Mononuclear cell (primary cell): Measurements from ENCODE around the gene RADIL. TPM values are rescaled to one million over a fixed set of nuclear protein-coding genes. Genes with fewer than 3 reads are reported as not detected.

Experiments used
- H3K27me3 ChIP-seq: 2 replicates; pipeline ENCODE4 v1.6.0; 2011; ENCODE audit warnings: low read length, control low read depth; ENCODE audit not compliant: insufficient read depth
- H3K4me1 ChIP-seq: 2 replicates; pipeline ENCODE4 v1.5.1; 2011; ENCODE audit warnings: mild to moderate bottlenecking, low read length, control low read depth; ENCODE audit not compliant: insufficient read depth
- H3K4me3 ChIP-seq: 2 replicates; pipeline ENCODE4 v1.5.1; 2011; ENCODE audit warnings: mild to moderate bottlenecking, low read length, moderate library complexity
- H3K9me3 ChIP-seq: 2 replicates; pipeline ENCODE4 v1.5.1; 2011; ENCODE audit warnings: low read depth, mild to moderate bottlenecking, control low read depth, low read length
- total RNA-seq: library from RNA; depleted of rRNA; stranded (reverse); fragments of >200 nt; gene quantifications from one replicate; pipeline ENCODE4 v1.2.3, GENCODE V29; 2012

Gene RADIL
- total RNA-seq, 1 donor = not detected

DNA sequence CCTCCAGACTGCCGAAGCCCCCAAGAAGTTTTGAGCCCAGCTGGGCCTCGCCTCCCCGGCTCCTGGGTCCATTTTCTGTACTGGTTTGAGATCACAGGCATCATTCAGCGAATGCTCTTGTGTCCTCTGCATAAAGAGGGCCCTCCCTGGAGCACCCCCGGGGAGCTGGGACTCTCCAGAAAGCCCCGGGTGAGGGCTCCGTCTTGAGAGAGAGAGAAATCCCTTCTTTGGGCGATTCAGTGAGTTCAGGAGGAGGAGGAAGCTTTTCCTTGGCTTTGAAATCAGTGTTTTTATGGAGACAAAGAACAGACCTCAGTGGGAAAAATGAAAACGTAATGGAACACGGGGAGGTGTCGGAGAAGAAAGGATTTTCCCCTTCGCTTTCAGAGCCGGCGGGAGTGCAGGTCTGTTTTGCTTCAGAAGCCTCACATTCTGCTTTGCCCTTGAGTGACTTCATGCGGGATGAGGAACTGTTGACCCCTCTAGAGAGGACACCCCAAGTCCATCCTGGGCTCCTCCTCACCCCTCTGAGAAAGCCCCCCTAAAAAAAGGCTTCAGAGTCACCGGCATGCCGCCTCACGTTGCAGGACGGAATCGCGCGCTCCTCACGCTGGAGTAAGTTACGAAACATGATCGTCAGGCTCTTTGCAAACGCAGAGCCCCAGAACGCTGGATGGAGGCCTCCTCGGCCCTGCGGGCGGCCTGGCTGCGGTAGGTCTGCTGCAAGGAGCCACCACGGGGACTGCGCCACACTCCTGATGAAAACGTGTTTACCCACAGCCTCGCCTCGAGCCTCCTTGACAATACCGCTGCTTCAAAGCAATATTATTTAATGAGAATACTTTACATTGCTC is 116.6 kb downstream of the RADIL start:
- H3K27me3 ChIP-seq = no peaks in the 10 kb centered on the region
- no peaks in the 10 kb centered on the region for H3K9me3 ChIP-seq
- H3K4me3 ChIP-seq = no peak overlapping the region
- H3K4me1 ChIP-seq = no peaks in the 10 kb centered on the region

DNA sequence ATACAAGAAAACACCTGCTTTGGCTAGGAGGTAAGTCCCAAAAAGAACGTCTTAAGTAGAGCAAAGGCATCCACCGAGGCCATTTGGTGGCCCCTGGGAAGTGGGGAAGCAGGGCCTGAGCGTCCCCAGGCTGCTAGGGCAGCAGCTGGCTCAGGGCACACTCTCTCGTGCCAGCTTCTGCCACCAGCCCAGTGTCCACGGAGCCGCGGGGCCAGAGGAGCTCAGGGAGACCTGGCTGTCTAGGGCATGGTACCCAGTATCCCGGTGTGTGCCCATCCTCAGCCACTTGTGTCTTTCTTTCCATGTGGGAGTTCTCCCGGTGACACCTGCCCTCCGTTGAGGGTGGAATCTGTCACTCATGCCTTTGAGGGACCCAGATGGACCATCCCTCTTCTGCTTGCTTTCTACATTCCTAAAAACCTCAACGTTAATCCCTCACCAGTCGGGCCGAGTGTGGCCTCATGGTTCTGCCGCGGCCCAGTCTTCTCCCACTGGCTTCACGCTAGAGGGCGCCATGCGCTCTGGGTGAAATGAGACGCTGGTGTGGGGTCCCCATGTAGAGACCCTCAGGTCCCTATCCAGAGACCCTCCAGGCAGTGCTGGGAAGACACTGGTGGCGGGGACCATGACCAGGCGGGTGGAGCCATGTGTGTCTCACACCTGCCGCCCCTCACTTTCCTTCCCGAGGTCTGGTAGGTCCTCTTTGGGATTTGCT is 117.6 kb downstream of the RADIL start:
- no peaks in the 10 kb centered on the region for H3K27me3 ChIP-seq
- H3K4me1 ChIP-seq = no peaks in the 10 kb centered on the region
- H3K9me3 ChIP-seq = no peaks in the 10 kb centered on the region
- no peak overlapping the region for H3K4me3 ChIP-seq

DNA sequence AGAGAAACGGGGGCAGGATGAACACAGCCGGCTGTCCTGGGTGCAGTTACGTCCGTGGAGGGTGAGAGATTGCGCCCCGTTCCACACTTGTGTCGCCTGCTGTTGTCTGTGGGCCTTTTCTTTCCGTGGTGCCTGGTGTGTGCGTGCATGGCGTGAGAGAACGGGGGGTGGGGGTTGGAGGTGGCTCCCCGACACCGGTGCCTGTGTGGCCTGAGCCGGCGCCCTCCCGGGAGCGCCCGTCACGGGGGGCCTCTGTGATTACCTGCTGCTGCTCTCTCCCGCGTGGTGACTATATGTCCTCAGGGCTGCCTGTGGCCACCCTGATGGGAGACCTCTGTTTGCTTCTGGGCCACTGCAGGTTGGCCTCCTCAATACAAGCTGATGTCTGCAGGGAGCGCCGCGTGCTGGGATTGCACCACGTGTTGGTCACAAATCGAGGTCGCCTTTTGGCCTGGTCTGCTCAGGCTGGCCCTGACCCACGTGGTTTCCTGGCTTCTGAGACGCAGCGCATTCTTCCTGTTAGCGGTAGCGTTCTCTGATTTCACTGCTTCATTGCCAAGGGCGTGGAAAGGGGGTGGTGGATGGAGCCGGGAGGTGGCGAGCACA is 119.0 kb downstream of the RADIL start:
- Histone ChIP-seq H3K4me3 (no peak overlapping the region), H3K4me1 (no peaks in the 10 kb centered on the region), H3K27me3 (no peaks in the 10 kb centered on the region), H3K9me3 (no peaks in the 10 kb centered on the region)

DNA sequence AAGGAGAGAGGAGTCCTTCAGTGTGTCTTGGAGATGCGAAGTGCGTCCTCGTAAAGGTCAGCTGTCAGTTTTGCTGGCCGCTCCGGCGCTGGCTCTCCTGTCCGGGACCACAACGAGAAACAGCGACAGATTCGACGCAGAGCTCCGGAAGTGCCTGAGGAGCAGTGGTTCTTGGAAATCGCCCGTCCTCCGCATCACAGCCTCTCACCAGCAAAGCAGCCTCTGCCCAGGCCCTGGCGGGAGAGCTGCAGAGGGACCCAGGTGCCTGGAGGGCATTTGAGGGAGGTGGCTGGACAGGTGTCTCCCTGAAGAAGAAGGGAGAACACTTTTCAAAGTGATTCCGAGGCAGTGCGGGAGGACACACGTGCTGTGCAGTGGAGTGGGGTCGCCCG is 119.7 kb downstream of the RADIL start:
- no peaks in the 10 kb centered on the region for H3K4me1 ChIP-seq
- no peaks in the 10 kb centered on the region for H3K9me3 ChIP-seq
- H3K27me3 ChIP-seq = no peaks in the 10 kb centered on the region
- H3K4me3 ChIP-seq = no peak overlapping the region

DNA sequence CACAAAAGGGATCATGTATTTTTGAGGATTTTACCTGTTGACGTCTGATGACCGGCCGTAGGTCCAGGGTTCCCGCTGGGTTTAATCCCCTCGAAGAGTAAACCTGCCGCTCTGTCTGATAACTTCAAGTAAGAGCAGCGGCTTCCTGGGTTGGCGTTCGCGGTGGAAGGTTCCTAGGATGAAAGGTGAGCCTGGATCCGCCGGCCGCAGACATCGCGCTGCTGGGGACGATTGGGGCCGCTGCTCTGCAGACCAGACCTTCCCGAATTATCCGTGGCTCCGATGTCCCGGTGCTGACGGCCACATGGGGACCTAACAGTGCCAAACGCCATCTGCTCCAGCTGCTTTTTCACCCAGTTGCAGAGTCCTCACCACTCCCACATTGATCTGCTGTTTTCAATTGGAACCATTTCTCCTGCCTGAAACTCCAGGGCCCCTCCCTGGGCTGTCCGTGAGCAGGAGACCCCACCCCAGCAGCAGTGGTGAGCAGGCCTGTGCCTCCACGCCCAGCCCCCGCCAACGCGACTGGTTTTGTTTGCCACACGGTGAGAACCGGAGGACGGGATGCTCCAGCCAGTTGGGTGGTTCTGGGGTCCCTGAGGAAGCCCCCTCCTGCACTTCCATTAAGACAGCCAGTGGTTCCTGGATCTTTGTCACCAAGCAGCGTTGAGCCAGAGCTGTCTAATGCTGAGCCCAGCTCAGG is 120.3 kb downstream of the RADIL start:
- H3K27me3 ChIP-seq = no peaks in the 10 kb centered on the region
- H3K4me1 ChIP-seq = no peaks in the 10 kb centered on the region
- H3K4me3 ChIP-seq = no peak overlapping the region
- H3K9me3 ChIP-seq = no peaks in the 10 kb centered on the region

DNA sequence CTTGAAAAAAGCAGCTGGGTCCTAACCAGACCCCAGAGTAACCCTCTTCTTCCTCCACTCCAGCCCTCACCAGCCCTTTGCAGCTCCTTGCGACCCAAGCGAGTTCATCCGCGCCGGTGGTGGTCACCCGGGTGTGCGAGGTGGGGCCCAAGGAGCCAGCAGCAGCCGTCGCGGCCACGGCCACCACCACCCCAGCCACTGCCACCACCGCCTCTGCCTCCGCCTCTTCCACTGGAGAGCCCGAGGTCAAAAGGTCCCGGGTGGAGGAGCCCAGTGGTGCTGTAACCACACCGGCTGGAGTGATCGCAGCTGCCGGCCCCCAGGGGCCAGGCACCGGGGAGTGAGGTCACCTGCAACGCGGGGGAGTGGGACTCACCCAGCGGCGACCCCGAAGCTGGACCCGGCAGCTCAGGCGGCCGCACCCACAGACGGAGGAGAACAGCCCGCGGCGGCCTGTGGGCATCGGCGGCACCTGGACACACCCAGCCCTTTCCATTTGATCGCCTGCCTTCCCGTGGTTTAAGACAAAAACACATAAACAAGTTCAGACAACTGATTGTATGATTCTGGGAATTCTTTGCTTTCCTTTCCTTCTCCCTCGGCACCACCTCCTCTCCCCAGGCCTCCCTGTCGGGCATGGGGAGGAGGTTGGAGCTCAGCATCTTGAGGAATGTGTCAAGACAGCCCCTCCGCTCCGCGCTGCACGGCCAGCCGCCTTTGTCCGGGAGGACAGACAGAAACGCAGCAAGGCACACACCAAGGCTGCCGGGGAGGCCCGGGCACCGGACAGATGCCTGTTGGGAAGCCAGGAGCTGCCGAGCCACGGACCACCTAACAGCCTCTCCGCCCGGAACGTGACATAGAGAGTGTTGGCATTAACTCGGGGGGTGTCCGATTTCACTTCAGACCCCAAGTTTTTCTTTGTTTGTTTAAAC is 121.1 kb downstream of the RADIL start:
- H3K4me3 ChIP-seq = no peak overlapping the region
- no peaks in the 10 kb centered on the region for H3K9me3 ChIP-seq
- H3K4me1 ChIP-seq = no peaks in the 10 kb centered on the region
- H3K27me3 ChIP-seq = no peaks in the 10 kb centered on the region

DNA sequence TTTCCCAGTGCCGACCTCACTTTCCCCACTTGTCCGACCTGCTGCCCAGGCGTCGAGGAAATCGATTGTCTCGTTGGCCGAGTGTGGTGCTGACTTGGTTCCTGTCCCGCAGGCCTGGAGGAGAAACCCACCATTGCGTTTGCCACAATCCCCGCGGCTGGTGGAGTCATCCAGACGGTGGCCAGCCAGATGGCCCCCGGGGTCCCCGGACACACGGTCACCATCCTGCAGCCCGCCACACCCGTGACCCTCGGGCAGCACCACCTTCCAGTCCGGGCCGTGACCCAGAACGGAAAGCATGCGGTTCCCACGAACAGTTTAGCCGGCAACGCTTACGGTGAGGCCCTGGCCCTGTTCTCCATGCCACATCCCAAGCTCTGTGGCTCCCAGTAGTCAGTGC is 122.6 kb downstream of the RADIL start:
- no peaks in the 10 kb centered on the region for H3K9me3 ChIP-seq
- no peak overlapping the region for H3K4me3 ChIP-seq
- H3K27me3 ChIP-seq = no peaks in the 10 kb centered on the region
- H3K4me1 ChIP-seq = no peaks in the 10 kb centered on the region

DNA sequence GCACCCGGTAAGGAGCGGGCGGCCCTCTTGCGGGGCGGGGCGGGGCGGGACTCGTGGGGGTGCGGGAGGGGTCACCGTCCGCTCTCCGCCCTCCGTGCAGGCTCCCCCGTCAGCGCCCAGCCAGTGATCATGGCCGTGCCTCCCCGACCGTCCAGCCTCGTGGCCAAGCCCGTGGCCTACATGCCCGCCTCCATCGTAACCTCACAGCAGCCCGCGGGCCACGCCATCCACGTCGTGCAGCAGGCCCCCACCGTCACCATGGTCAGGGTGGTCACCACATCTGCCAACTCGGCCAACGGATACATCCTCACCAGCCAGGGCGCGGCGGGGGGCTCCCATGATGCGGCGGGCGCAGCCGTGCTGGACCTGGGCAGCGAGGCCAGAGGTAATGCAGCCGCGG is 124.3 kb downstream of the RADIL start:
- Histone ChIP-seq H3K4me3 (no peak overlapping the region), H3K4me1 (no peaks in the 10 kb centered on the region), H3K9me3 (no peaks in the 10 kb centered on the region), H3K27me3 (no peaks in the 10 kb centered on the region)

DNA sequence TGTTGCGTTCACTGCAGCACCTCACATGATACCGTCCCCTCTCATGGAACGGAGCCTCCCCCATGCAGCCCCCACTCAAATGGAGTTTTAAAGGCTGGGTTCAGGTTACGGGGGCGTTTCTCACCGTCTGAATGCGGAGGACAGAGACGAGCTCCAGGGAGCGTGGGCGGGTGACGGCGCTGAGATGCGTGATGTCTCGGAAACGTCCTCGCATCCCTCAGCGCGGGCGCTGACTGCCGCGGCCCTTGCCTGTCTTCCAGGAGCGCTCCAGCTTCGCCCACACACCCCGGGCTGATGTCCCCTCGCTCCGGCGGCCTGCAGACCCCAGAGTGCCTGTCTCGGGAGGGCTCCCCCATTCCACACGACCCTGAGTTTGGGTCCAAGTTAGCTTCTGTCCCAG is 124.7 kb downstream of the RADIL start:
- no peaks in the 10 kb centered on the region for H3K9me3 ChIP-seq
- H3K4me1 ChIP-seq = peaks cover 4% of the 10 kb centered on the region
- no peaks in the 10 kb centered on the region for H3K27me3 ChIP-seq
- no peak overlapping the region for H3K4me3 ChIP-seq

DNA sequence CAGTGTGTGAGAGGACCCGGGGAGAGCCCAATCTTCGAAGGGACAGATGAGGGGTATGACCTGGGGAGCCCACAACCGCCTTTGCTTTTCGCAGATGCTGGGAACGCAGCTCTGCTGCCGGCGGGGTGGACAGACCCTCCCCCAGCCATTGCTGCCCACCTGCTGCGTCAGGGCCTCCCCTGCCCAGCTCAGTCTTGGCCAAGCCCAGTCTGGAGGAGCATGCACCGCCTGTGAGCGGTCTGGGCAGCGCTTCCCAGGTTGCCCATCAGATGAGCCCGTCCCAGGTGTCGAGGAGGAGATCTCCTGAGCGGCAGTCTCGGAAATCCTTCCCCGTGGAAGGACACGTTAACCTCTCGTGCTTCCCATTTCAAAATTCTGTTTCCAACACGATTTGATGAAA is 125.4 kb downstream of the RADIL start:
- H3K9me3 ChIP-seq = no peaks in the 10 kb centered on the region
- H3K4me1 ChIP-seq = peaks cover 10% of the 10 kb centered on the region
- no peaks in the 10 kb centered on the region for H3K27me3 ChIP-seq
- H3K4me3 ChIP-seq = no peak overlapping the region

DNA sequence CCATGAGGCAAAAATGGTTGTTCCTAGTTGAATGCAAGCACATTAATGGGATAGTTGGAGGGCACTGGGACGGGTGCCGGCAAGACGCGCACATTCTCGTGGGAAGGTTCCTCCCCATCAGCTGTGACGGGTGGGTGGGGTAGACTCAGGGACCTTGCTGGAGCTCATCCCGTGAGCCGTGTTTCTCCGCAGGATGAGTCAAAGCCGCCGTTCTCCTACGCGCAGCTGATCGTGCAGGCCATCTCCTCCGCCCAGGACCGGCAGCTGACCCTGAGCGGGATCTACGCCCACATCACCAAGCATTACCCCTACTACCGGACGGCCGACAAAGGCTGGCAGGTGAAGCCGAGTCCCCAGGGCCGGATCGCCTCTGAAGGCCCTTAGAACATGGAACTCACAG is 128.5 kb downstream of the RADIL start:
- no peaks in the 10 kb centered on the region for H3K27me3 ChIP-seq

DNA sequence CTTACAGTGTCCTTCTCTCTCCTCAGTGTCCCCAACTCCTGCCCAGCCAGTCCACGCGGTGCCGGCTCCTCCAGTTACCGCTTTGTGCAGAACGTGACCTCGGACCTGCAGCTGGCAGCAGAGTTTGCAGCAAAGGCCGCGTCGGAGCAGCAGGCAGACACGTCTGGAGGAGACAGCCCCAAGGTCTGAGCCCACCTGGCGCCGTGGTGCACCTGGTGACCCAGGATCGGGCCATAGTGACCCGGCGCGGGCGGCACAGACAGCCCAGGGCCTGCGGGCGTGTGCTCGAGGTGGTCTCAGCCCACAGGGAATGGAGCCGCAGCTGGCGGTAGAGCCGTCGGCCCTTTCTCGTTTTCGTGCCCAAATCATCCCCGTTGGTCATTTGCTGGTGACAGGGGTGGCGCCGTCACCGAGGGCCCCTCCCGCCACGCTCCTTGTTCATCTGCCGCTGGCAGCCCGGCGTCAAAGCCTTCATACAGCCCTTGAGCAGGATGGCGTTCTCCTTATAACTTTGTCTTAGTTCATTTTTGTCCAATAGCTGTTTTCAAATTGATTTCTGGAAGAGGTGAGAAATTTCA is 129.0 kb downstream of the RADIL start:
- H3K4me1 ChIP-seq = peaks cover 12% of the 10 kb centered on the region
- no peaks in the 10 kb centered on the region for H3K27me3 ChIP-seq
- H3K4me3 ChIP-seq = no peak overlapping the region
- no peaks in the 10 kb centered on the region for H3K9me3 ChIP-seq

More for the DNA sequence above, 128.5 kb downstream of the RADIL start:
- H3K4me1 ChIP-seq = peaks cover 12% of the 10 kb centered on the region
- H3K9me3 ChIP-seq = no peaks in the 10 kb centered on the region
- no peak overlapping the region for H3K4me3 ChIP-seq

DNA sequence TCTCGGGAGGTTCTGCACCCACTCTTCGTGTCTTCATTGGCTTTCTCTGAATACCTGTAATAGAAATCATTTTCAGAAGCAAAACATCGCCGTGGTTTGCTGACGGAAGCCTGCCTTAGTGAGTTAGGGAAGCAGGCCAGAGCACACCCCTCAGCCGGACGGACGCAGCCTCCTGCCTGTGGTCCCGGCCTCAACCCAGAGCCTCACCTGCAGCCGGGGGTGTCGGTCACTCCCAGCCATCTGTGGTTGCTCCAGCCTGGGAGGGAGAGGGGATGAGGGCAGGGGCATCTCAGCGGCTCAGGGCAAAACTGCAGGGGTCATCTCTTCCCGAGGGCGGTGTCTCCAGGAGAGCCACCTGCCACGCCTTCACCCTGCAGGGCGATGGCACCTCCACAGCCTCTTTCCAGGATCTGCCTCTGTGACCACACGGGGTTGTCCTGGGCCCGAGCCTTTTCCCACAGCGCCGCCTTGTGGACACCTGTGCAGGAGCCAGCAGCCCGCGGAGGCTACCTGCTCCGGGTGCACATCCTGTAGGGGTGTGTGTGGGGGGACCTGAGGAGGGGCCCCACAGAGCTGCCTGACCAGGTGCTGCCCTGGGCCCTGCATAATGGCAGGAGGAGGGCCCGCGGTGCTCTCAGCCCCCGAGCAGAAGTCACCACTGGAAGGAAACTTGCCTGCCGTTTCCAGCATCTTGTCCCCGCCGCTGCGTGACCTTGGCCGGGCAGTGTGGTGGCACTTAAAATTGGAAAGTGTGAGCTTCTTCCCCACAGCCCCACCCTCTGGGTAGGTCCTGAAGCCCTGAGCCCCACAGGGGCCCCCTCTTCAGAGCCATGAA is 129.7 kb downstream of the RADIL start:
- Histone ChIP-seq H3K4me1 (peaks cover 12% of the 10 kb centered on the region), H3K4me3 (no peak overlapping the region), H3K9me3 (no peaks in the 10 kb centered on the region), H3K27me3 (no peaks in the 10 kb centered on the region)
